GM12878 (cell line): ENCODE measurements around the gene DIP2C. TPM values are rescaled to one million over a fixed set of nuclear protein-coding genes. Genes with fewer than 3 reads are reported as not detected.

Experiments used
- ATAC-seq: fragments of 200-7000 bp; cut with Tn5 transposase; 3 replicates; pipeline ENCODE4 v1.9.1; 2020; ENCODE audit warnings: mild to moderate bottlenecking, moderate library complexity
- BruUV-seq: library from RNA; stranded (reverse); fragments of 400-500 nt; replicated peaks from 2 replicates; lab custom pipeline; 2021; lab: Mats Ljungman, UMichigan
- CTCF ChIA-PET: fragments of 300-600 bp; sonication (Branson Sonifier 250); formaldehyde crosslinking; extraction: SDS; loops from one replicate; lab custom pipeline; 2021; ENCODE audit warnings: inconsistent platforms; lab: Yijun Ruan, JAX
- POLR2A ChIA-PET: fragments of 350-600 bp; formaldehyde crosslinking; extraction: SDS; loops from one replicate; lab custom pipeline; 2021; ENCODE audit warnings: inconsistent platforms; lab: Charles Lee
- RAD21 ChIA-PET: fragments of 300-600 bp; sonication (Branson Sonifier 250); formaldehyde crosslinking; loops from one replicate; lab custom pipeline; 2023; ENCODE audit warnings: antibody characterized with exemption; ENCODE audit not compliant: unreplicated experiment; lab: Charles Lee
- SMC1A ChIA-PET: fragments of 300-600 bp; sonication (Branson Sonifier 250); formaldehyde crosslinking; loops from one replicate; lab custom pipeline; 2023; ENCODE audit not compliant: unreplicated experiment, uncharacterized antibody; lab: Charles Lee
- DNase-seq: peaks from one replicate; pipeline ENCODE4 v3.0.0-alpha.2; 2011; ENCODE audit warnings: low read depth, low spot score
- FAIRE-seq: peaks from 3 replicates; lab custom pipeline; 2011; peaks lifted over from hg19 to GRCh38; lab: Jason Lieb, UNC
- H2AFZ ChIP-seq: 2 replicates; pipeline ENCODE4 v1.6.0; 2011; ENCODE audit warnings: low read depth, low read length, control low read depth; ENCODE audit not compliant: control insufficient read depth
- H3K27ac ChIP-seq: 2 replicates; pipeline ENCODE4 v1.5.1; 2011; ENCODE audit warnings: control low read depth; ENCODE audit not compliant: control insufficient read depth, insufficient read depth
- H3K27me3 ChIP-seq, 2 experiments: replicated peaks in 1 of 2; 2 replicates each; pipeline versions ENCODE4 v1.6.0 to v1.6.1; 2011; ENCODE audit warnings: low read length in 1 of 2; ENCODE audit not compliant: control insufficient read depth in 2 of 2, insufficient read depth in 2 of 2
- H3K36me3 ChIP-seq, 2 experiments: 2 replicates each; pipeline ENCODE4 v1.5.1; 2011; ENCODE audit warnings: low read length in 1 of 2; ENCODE audit not compliant: control insufficient read depth in 2 of 2, insufficient read depth in 2 of 2
- H3K4me1 ChIP-seq: 2 replicates; pipeline ENCODE4 v1.6.1; 2011; ENCODE audit warnings: mild to moderate bottlenecking, low read length, moderate library complexity, mixed read lengths; ENCODE audit not compliant: control insufficient read depth, insufficient read depth
- H3K4me2 ChIP-seq: 2 replicates; pipeline ENCODE4 v1.6.0; 2011; ENCODE audit warnings: control low read depth; ENCODE audit not compliant: control insufficient read depth, insufficient read depth
- H3K4me3 ChIP-seq: fragments of 200-600 bp; sonication (generic); 2 replicates; pipeline ENCODE4 v1.5.1; 2016
- H3K79me2 ChIP-seq: 2 replicates; pipeline ENCODE4 v1.6.0; 2011; ENCODE audit warnings: low read length; ENCODE audit not compliant: control insufficient read depth, insufficient read depth
- H3K9ac ChIP-seq: 2 replicates; pipeline ENCODE4 v1.8.0; 2011; ENCODE audit warnings: low read length, control low read depth, mixed read lengths; ENCODE audit not compliant: control insufficient read depth, insufficient read depth
- H3K9me3 ChIP-seq: replicated peaks from 3 replicates; pipeline ENCODE4 v1.5.1; 2011; ENCODE audit warnings: mild to moderate bottlenecking, low read length; ENCODE audit not compliant: control insufficient read depth, insufficient read depth
- H4K20me1 ChIP-seq: 2 replicates; pipeline ENCODE4 v1.6.0; 2011; ENCODE audit not compliant: control insufficient read depth, insufficient read depth
- CBX5 ChIP-seq: sonication (generic); IDR thresholded peaks from 2 replicates; pipeline ENCODE4 v1.6.1; 2016; ENCODE audit warnings: low read depth, moderate library complexity, mild to moderate bottlenecking, inconsistent platforms
- HCFC1 ChIP-seq: fragments of 150-350 bp; IDR thresholded peaks from 2 replicates; pipeline ENCODE4 v1.6.1; 2014; ENCODE audit warnings: low read length
- HDGF ChIP-seq: fragments of 450-650 bp; IDR thresholded peaks from 2 replicates; pipeline ENCODE4 v1.6.1; 2016; ENCODE audit warnings: antibody characterized with exemption
- IKZF2 ChIP-seq, 2 experiments: fragments of 450-650 bp; IDR thresholded peaks; 2 replicates each; pipeline ENCODE4 v1.6.1; 2017; ENCODE audit warnings: mild to moderate bottlenecking in 2 of 2, moderate library complexity in 2 of 2
- MTA2 ChIP-seq: fragments of 450-650 bp; IDR thresholded peaks from 2 replicates; pipeline ENCODE4 v1.6.1; 2016; ENCODE audit warnings: low read depth, mild to moderate bottlenecking, moderate library complexity
- SREBF1 ChIP-seq: IDR thresholded peaks from 2 replicates; pipeline ENCODE4 v1.6.1; 2012; ENCODE audit warnings: mild to moderate bottlenecking, low read length
- TBL1XR1 ChIP-seq: IDR thresholded peaks from 2 replicates; pipeline ENCODE4 v1.6.1; 2012; ENCODE audit warnings: low read depth, low read length, improper control_type of control experiment
- YBX1 ChIP-seq: fragments of 450-650 bp; IDR thresholded peaks from 2 replicates; pipeline ENCODE4 v1.6.1; 2016; ENCODE audit warnings: antibody characterized with exemption
- WGBS: methylation state at CpG from one replicate; pipeline ENCODE4 v1.1.6; 2016; ENCODE audit warnings: low lambda C conversion rate; ENCODE audit not compliant: insufficient replicate concordance, insufficient coverage; ENCODE audit errors: missing lambda C conversion rate; 5-methylcytosine and 5-hydroxymethylcytosine counted together
- in situ Hi-C: fragments of 300-500 bp; cut with MboI; formaldehyde crosslinking; loops from 9 replicates; pipeline ENCODE4 v1.14.3; 2018; ENCODE audit warnings: mixed read lengths
- intact Hi-C: fragments of 100-400 bp; cut with micrococcal nuclease; formaldehyde crosslinking; loops from one replicate; pipeline ENCODE4 v1.14.2; 2022; ENCODE audit not compliant: unreplicated experiment
- polyA plus RNA-seq, 11 experiments: library from polyadenylated mRNA; depleted of rRNA in 4 of 11; unstranded in 6 of 11; stranded (reverse) in 5 of 11; fragments of >200 nt; fragmentation: Nextera tagmentation in 4 of 11; fragmentation: Illumina TruSeq in 1 of 11; extraction: Ambion mirVana in 4 of 11; extraction: Trizol in 1 of 11; gene quantifications; 1 replicate in 1 of 11; 2 replicates in 10 of 11; pipeline versions ENCODE4 v1.2.1 to v1.2.3, GENCODE V29; 2011 to 2016; ENCODE audit warnings: inconsistent platforms in 2 of 11, missing spikeins in 2 of 11, low read depth in 1 of 11
- total RNA-seq, 4 experiments: library from RNA; depleted of rRNA in 3 of 4; stranded (reverse); fragments of >200 nt in 3 of 4; fragmentation: Illumina TruSeq in 1 of 4; extraction: Trizol in 1 of 4; gene quantifications; 2 replicates each; pipeline versions ENCODE4 v1.2.1 to v1.2.3, GENCODE V29; 2013 to 2021
- TF ChIP-seq, protein P1 (sequence below): IDR thresholded peaks from 2 replicates; pipeline ENCODE4 v1.6.1; 2011; ENCODE audit warnings: borderline replicate concordance, low read depth, mild to moderate bottlenecking, moderate library complexity, low read length; ENCODE audit not compliant: insufficient read depth, poor library complexity, severe bottlenecking

Gene DIP2C
- total and polyA plus RNA-seq, 10 of the 15 experiments (the other 5 are each of a cell fraction or from before 2014, with no cell fraction given) = 0.01 to 0.10 (median 0.06) TPM

DNA sequence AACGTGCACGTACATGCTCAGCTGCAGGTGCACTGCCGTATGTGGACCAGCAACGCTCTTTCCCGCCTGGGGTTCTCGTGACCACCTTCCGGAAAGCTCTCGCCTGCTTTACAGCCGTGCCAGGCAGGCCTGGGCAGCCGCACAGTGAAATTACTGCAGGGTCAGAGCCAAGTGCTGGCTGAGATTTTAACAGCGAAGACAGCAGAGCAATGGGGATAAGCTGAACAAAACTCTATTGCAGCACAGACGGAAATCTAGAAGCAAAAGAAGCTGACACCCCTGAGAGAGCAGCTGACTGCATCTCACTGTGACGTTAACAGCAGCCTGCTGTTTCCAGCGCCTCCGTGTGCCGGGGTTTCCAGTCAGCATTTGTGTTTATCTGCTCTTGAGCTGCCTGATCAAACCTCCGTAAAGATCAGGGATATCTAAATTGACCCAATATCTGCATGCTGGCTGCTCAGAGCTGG lies 179.0 kb downstream of the DIP2C start (continued):
- TF ChIP-seq, protein P1, sequence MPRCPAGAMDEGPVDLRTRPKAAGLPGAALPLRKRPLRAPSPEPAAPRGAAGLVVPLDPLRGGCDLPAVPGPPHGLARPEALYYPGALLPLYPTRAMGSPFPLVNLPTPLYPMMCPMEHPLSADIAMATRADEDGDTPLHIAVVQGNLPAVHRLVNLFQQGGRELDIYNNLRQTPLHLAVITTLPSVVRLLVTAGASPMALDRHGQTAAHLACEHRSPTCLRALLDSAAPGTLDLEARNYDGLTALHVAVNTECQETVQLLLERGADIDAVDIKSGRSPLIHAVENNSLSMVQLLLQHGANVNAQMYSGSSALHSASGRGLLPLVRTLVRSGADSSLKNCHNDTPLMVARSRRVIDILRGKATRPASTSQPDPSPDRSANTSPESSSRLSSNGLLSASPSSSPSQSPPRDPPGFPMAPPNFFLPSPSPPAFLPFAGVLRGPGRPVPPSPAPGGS = no peak
- no peak for TF ChIP-seq IKZF2 (IDR thresholded peaks at IDR 0.05)
- TF ChIP-seq TBL1XR1 = no peak

DNA sequence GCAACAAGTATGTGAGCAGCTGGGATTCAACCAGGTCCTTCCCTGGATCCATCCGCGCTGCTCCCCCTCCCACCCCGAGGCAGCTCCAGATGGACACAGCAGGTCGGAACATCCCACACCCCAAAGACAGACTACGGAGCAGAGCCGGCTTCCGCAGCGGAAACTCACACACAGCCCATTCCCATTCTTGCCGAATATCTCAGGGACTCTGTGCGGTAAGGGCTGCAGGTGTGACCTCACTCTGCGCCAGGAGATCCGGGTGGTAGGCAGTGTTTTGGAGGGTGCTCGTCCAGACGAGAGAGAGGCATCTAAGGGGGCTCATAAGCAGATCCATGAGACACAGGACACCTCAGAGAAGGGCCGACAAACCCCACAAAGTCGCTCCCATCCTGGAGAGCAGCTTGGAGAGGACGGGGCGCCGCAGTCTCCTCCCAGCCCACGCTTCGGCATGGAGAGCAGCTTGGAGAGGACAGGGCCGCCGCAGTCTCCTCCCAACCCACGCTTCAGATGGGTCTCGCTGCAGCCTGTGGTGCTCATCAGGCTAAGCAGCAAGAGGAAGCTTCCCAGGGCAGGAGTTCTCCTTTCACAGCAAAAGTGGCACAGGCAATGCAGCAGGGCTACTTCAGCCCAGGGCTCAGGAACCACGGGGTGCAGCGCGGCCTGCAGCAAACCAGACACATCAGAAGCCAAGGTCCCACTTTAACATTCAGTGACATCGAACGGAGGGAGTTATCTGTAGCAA lies 179.9 kb downstream of the DIP2C start:
- in situ Hi-C loops = loop anchor here (10.0 kb wide), 1 partner anchor 565 kb away; no protein-coding TSS in a partner anchor
- H3K4me2 ChIP-seq = no peak overlapping the region
- no peaks in the 10 kb centered on the region; the same call in 2 of the 3 replicates for H3K9me3 ChIP-seq

More for the DNA sequence above, 179.9 kb downstream of the DIP2C start:
- FAIRE-seq (no peak), ATAC-seq (no peak)
- intact Hi-C loops = loop anchor here (5.0 to 10.0 kb wide), 2 partner anchors 332 to 565 kb away; no protein-coding TSS in a partner anchor
- no peaks in the 10 kb centered on the region for H4K20me1 ChIP-seq
- H3K9ac ChIP-seq = no peak overlapping the region
- H3K4me1 ChIP-seq = peaks cover 11% of the 10 kb centered on the region
- WGBS = 76% methylated on average over 28 of the region's 30 CpGs
- no peak for TF ChIP-seq SREBF1
- no peak for TF ChIP-seq HCFC1
- TF ChIP-seq YBX1 = no peak
- no peak for TF ChIP-seq CBX5
- no peak for TF ChIP-seq HDGF
- TF ChIP-seq MTA2 = no peak
- TF ChIP-seq, all 136 proteins: peak for 0
- POLR2A ChIA-PET = no interaction called here
- H3K4me3 ChIP-seq = no peak overlapping the region
- no peaks in the 10 kb centered on the region for H3K79me2 ChIP-seq
- SMC1A ChIA-PET = no interaction called here
- H3K27me3 ChIP-seq = no peaks in the 10 kb centered on the region
- H3K27ac ChIP-seq = no peak overlapping the region
- RAD21 ChIA-PET = no interaction called here
- CTCF ChIA-PET = interaction anchor here (0.5 kb wide), 1 partner anchor 878 kb away, joined by 3 read pairs; no protein-coding TSS in a partner anchor
- H2AFZ ChIP-seq = no peak overlapping the region
- no peak for DNase-seq
- BruUV-seq = no TSS peak
- H3K36me3 ChIP-seq = no peaks in the 10 kb centered on the region
